MCF 10A (cell line): ENCODE measurements around the gene SLC9A1. TPM values are rescaled to one million over a fixed set of nuclear protein-coding genes. Genes with fewer than 3 reads are reported as not detected.

Experiments used
- BruUV-seq: library from RNA; stranded (reverse); fragments of 400-500 nt; replicated peaks from 2 replicates; lab custom pipeline; 2021; lab: Mats Ljungman, UMichigan
- CTCF ChIA-PET: fragments of 300-600 bp; sonication (Branson Sonifier 250); formaldehyde crosslinking; extraction: SDS; loops from one replicate; lab custom pipeline; 2021; ENCODE audit warnings: antibody characterized with exemption, inconsistent platforms; lab: Yijun Ruan, JAX
- POLR2A ChIA-PET: fragments of 300-600, 350-650 bp; sonication (Branson Sonifier 250); formaldehyde crosslinking; extraction: SDS; loops from one replicate; lab custom pipeline; 2020; ENCODE audit warnings: antibody characterized with exemption, inconsistent platforms; lab: Yijun Ruan, JAX
- DNase-seq: peaks from one replicate; pipeline ENCODE4 v3.0.0-alpha.2; 2018; ENCODE audit not compliant: unreplicated experiment
- H3K27ac Mint-ChIP-seq: one replicate; pipeline ENCODE4 v1.8.0; 2022; ENCODE audit warnings: mild to moderate bottlenecking, low read depth, mixed read lengths; ENCODE audit not compliant: unreplicated experiment
- H3K27me3 Mint-ChIP-seq: one replicate; pipeline ENCODE4 v1.8.0; 2022; ENCODE audit warnings: mixed read lengths; ENCODE audit not compliant: insufficient read depth, unreplicated experiment
- H3K36me3 Mint-ChIP-seq: one replicate; pipeline ENCODE4 v1.8.0; 2022; ENCODE audit warnings: mild to moderate bottlenecking, moderate library complexity, mixed read lengths; ENCODE audit not compliant: insufficient read depth, unreplicated experiment
- H3K4me1 Mint-ChIP-seq: one replicate; pipeline ENCODE4 v1.8.0; 2022; ENCODE audit warnings: mixed read lengths; ENCODE audit not compliant: insufficient read depth, unreplicated experiment
- H3K4me3 Mint-ChIP-seq: one replicate; pipeline ENCODE4 v1.8.0; 2022; ENCODE audit warnings: mild to moderate bottlenecking, moderate library complexity, mixed read lengths; ENCODE audit not compliant: unreplicated experiment
- H3K9me3 Mint-ChIP-seq: one replicate; pipeline ENCODE4 v1.8.0; 2022; ENCODE audit warnings: mixed read lengths; ENCODE audit not compliant: unreplicated experiment
- CTCF ChIP-seq: fragments of 200-600 bp; IDR thresholded peaks from one replicate; pipeline ENCODE4 v1.8.0; 2022; ENCODE audit warnings: antibody characterized with exemption, mild to moderate bottlenecking; ENCODE audit not compliant: unreplicated experiment
- intact Hi-C: fragments of 100-400 bp; cut with micrococcal nuclease; formaldehyde crosslinking; loops from 2 replicates; pipeline ENCODE4 v1.14.1; 2022
- total RNA-seq: library from RNA; stranded (reverse); gene quantifications from 2 replicates; pipeline ENCODE4 v1.2.3, GENCODE V29; 2022

SLC9A1 gene
- total RNA-seq, 1 experiment from 2014 or later = 88.8 TPM

DNA sequence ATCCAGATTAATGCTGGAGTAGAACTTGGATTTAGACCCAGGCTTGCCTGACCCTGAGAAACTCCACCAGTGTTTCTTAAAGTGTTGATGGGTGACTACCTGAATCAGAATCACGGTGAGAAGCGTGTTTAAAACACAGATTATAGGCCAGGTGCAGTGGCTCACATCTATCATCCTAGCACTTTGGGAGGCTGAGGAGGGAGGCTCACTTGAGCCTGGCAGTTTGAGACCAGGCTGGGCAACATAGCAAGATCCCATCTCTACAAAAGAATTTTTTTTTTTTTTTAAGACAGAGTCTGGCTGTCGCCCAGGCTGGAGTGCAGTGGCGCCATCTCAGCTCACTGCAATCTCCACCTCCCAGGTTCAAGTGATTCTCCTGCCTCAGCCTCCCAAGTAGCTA lies 86.0 kb downstream of the SLC9A1 start:
- DNase-seq = no peak
- CTCF ChIA-PET = interaction anchor here (0.6 to 3.2 kb wide), 3 partner anchors 9 to 27 kb away, joined by 3 to 9 read pairs (median 3); no protein-coding TSS in a partner anchor

DNA sequence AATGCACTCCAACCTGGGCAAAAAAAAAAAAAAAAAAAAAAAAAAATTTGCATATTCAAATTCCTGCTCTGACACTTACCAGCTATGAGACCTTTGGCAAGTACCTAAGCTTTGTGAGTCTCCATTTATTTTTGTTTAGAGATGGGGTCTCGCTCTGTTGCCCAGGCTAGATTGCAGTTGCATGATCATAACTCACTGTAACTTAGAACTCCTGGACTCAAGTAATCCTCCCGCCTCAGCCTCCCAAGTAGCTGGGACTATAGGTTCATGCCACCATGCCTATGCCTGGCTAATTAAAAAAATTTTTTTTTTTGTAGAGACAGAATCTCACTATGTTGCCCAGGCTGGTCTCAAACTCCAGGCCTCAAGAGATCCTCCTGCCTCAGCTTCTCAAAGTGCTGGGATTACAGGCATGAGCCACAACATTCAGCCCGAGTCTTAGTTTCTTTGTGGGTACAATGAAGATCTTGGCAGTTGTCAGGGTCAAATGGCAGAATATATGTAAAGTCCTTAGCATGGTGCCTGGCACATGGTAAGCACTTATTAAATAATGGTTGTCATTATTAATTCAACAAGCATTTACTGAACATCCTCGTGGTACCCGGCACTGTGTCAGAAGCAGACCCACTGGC lies 88.8 kb downstream of the SLC9A1 start:
- POLR2A ChIA-PET = no interaction called here
- DNase-seq = no peak
- Mint-ChIP-seq H3K9me3 (no peaks in the 10 kb centered on the region), H3K27ac (no peak overlapping the region), H3K4me3 (no peak overlapping the region), H3K4me1 (peaks cover 5% of the 10 kb centered on the region), H3K36me3 (no peaks in the 10 kb centered on the region), H3K27me3 (no peaks in the 10 kb centered on the region)
- no peak for TF ChIP-seq CTCF
- CTCF ChIA-PET = interaction anchor here (0.7 to 1.2 kb wide), 3 partner anchors 20 to 515 kb away, joined by 3 to 5 read pairs (median 3); no protein-coding TSS in a partner anchor
- intact Hi-C loops = no loop called here
- BruUV-seq = no TSS peak

More for the DNA sequence above, 86.0 kb downstream of the SLC9A1 start:
- BruUV-seq = no TSS peak
- no peak for TF ChIP-seq CTCF
- Mint-ChIP-seq H3K27me3 (no peaks in the 10 kb centered on the region), H3K4me1 (peaks cover 8% of the 10 kb centered on the region), H3K27ac (no peak overlapping the region), H3K36me3 (no peaks in the 10 kb centered on the region), H3K4me3 (no peak overlapping the region), H3K9me3 (no peaks in the 10 kb centered on the region)
- intact Hi-C loops = no loop called here
- POLR2A ChIA-PET = no interaction called here

DNA sequence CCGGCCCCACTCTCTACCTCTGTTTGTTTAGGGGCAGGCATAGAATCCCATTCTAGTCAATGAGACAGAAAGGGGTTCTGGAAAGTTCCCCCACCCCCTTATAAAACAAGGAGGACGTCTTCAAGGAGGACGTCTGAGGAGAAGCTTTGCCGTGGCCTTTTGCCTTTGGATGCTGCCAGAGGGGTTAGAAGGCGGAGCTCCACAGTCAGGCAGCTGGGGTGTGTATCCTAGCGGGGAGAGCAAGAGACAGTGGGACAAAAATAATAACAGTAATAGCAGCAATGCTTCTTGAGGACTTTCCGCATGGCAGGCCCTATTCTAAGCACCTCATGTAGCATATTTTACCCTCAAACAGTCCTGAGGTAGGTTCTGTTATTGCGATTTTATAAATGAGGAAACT lies 94.0 kb downstream of the SLC9A1 start:
- ChIA-PET CTCF (no interaction called here), POLR2A (no interaction called here)
- Mint-ChIP-seq H3K27ac (no peak overlapping the region), H3K4me1 (no peaks in the 10 kb centered on the region), H3K36me3 (no peaks in the 10 kb centered on the region), H3K27me3 (no peaks in the 10 kb centered on the region), H3K9me3 (no peaks in the 10 kb centered on the region), H3K4me3 (no peak overlapping the region)
- TF ChIP-seq CTCF = no peak
- no peak for DNase-seq
- intact Hi-C loops = no loop called here
- BruUV-seq = no TSS peak

- H3K27me3 Mint-ChIP-seq = no peaks in the 10 kb centered on the region
- H3K27ac Mint-ChIP-seq = no peak overlapping the region
- no peak for DNase-seq
- H3K4me3 Mint-ChIP-seq = no peak overlapping the region
- no peaks in the 10 kb centered on the region for H3K36me3 Mint-ChIP-seq
- ChIA-PET CTCF (interaction anchor here (0.6 to 2.2 kb wide), 4 partner anchors 10 to 273 kb away, joined by 3 to 5 read pairs (median 4); no protein-coding TSS in a partner anchor), POLR2A (interaction anchor here (0.7 kb wide), 1 partner anchor 13 kb away, joined by 3 read pairs; no protein-coding TSS in a partner anchor)
- no TSS peak for BruUV-seq
- intact Hi-C loops = no loop called here
- H3K9me3 Mint-ChIP-seq = no peaks in the 10 kb centered on the region
- no peak for TF ChIP-seq CTCF
- H3K4me1 Mint-ChIP-seq = no peaks in the 10 kb centered on the region
These were observed 95.8 kb downstream of the SLC9A1 start for GRCh38 chr1:27058966-27059669.
